ENCODE data around the gene SLC48A1. TPM values are rescaled to one million over a fixed set of nuclear protein-coding genes. Genes with fewer than 3 reads are reported as not detected.
A peak's percentile ranks its signal among the peaks of the same experiment; 100 is the strongest.

Gene SLC48A1
- total RNA-seq, 1 donor from 2014 or later = 19.7 TPM

DNA sequence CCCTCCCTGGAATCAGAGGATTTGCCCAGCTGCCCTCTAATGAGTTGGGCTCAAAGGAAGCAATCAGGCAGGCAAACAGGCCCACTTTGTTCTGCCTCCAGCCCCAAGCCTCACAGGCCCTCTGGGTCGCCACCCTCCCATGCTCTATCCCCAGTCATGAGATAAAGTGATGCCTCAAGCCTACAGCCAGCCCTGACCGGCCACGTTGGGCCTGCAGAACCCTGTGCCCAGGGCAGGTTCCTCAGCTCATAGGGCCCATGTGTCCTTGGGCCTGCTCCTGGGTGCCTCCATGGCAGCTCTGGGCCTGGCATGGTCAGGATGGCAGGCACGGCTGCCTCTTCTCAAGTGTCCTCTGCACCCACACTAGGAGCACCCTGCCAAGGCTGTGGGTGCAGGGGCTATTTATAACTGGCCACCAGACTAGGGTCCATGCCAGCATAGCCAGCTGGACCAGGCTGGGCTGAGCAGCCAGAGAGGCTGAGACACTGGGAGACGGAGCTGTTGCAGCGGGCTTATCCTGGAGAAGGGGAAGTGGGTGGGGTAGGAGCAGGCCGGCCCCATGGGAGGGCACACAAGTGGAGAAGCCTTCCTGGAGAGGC, 26.4 kb downstream of the SLC48A1 start:
- TF ChIP-seq, protein P1, sequence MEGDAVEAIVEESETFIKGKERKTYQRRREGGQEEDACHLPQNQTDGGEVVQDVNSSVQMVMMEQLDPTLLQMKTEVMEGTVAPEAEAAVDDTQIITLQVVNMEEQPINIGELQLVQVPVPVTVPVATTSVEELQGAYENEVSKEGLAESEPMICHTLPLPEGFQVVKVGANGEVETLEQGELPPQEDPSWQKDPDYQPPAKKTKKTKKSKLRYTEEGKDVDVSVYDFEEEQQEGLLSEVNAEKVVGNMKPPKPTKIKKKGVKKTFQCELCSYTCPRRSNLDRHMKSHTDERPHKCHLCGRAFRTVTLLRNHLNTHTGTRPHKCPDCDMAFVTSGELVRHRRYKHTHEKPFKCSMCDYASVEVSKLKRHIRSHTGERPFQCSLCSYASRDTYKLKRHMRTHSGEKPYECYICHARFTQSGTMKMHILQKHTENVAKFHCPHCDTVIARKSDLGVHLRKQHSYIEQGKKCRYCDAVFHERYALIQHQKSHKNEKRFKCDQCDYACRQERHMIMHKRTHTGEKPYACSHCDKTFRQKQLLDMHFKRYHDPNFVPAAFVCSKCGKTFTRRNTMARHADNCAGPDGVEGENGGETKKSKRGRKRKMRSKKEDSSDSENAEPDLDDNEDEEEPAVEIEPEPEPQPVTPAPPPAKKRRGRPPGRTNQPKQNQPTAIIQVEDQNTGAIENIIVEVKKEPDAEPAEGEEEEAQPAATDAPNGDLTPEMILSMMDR (conservative IDR thresholded peaks at IDR 0.05) = no peak
- Mint-ChIP-seq H3K9me3 (no peaks in the 10 kb centered on the region), H3K36me3 (no peaks in the 10 kb centered on the region), H3K4me3 (no peak overlapping the region), H3K27ac (no peak overlapping the region), H3K4me1 (ENCODE audit: unreplicated experiment) (peaks cover 26% of the 10 kb centered on the region), H3K27me3 (no peaks in the 10 kb centered on the region)
- DNase-seq (ENCODE audit: extremely low spot score, unreplicated experiment) = no peak

DNA sequence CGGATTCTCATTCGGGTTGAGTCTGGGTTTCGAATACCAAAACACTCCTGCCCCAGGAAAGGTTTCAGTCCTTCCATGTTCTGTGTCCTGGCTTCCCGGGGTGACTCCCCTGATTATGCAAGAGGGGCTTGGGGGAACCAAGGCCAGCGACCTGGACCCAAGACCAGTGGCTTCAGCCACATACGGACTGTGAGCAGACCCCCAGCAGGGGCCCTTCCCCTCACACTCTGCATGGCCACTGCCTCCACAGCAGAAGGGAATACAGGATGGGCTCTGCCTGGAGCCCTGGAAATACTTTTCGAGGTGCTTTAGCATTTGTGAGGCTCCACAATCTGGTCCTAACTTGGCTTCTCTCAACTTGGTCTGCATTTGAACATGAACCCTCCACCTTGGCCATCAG, 27.5 kb downstream of the SLC48A1 start:
- Mint-ChIP-seq H3K4me3 (no peak overlapping the region), H3K36me3 (no peaks in the 10 kb centered on the region), H3K27me3 (no peaks in the 10 kb centered on the region), H3K27ac (peak overlapping the region; percentile 61), H3K4me1 (ENCODE audit: unreplicated experiment) (peaks cover 31% of the 10 kb centered on the region), H3K9me3 (no peaks in the 10 kb centered on the region)
- no peak for DNase-seq (ENCODE audit: extremely low spot score, unreplicated experiment)
- TF ChIP-seq, protein P1 (conservative IDR thresholded peaks at IDR 0.05) = no peak

DNA sequence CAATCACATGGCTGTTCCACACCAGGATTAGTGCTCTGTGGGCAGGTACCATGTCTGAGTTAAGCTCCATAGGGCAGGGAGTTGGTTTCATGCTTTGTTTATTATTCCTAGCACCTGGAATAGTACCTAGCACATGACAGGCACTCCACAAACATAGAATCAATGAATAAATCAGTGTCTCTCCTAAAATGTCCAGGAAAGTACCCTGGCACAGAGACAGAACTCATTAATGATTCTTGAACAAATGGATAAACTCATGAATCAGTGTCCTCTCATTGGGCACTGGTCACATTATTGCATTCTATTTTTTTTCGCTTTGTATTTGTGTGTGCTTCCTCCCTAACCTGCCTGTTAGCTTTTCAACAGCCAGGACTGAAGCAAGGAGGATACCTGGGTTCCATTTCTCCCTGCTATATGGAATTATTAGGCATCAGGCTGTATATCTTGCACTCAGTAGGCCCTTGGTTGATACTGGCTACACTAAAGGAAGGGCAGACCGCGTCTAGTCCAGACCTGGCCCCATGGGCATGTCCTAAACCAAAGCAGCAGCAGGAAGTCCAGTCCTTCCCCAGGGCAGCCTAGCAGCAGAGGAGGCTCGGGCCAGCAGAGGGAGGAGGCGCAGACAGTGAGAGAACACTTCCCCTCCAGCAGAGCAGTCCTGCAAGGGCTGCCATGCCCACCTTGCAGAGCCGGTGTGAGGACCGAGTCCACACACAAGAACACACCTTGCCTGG, 28.3 kb downstream of the SLC48A1 start:
- Mint-ChIP-seq H3K4me1 (ENCODE audit: unreplicated experiment) (peaks cover 33% of the 10 kb centered on the region), H3K36me3 (no peaks in the 10 kb centered on the region), H3K27ac (peak overlapping the region; percentile 61), H3K9me3 (no peaks in the 10 kb centered on the region), H3K27me3 (no peaks in the 10 kb centered on the region), H3K4me3 (no peak overlapping the region)
- DNase-seq (ENCODE audit: extremely low spot score, unreplicated experiment) = no peak
- TF ChIP-seq, protein P1 (conservative IDR thresholded peaks at IDR 0.05) = no peak

DNA sequence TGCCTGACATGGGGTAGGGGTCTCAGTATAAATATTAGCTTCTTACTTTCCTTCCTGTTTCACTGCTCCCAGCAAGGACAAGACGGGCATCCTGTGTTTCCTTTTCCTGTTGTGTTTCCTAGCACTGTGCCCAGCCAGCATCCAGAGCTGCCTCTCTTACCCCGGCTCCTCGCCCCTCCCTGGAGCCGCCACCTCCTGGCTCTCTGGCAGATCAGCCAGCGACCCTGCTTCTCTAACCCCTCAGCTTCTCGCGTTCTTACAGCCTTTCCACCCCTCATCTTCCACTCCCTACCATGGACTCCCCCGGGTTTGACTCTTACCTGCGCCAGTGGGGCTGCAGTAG, 28.8 kb downstream of the SLC48A1 start:
- TF ChIP-seq, protein P1 (conservative IDR thresholded peaks at IDR 0.05) = no peak
- no peak for DNase-seq (ENCODE audit: extremely low spot score, unreplicated experiment)
- no peaks in the 10 kb centered on the region for H3K36me3 Mint-ChIP-seq
- H3K27me3 Mint-ChIP-seq = no peaks in the 10 kb centered on the region
- no peak overlapping the region for H3K4me3 Mint-ChIP-seq
- peaks cover 33% of the 10 kb centered on the region for H3K4me1 Mint-ChIP-seq (ENCODE audit: unreplicated experiment)
- H3K27ac Mint-ChIP-seq = no peak overlapping the region
- H3K9me3 Mint-ChIP-seq = no peaks in the 10 kb centered on the region

DNA sequence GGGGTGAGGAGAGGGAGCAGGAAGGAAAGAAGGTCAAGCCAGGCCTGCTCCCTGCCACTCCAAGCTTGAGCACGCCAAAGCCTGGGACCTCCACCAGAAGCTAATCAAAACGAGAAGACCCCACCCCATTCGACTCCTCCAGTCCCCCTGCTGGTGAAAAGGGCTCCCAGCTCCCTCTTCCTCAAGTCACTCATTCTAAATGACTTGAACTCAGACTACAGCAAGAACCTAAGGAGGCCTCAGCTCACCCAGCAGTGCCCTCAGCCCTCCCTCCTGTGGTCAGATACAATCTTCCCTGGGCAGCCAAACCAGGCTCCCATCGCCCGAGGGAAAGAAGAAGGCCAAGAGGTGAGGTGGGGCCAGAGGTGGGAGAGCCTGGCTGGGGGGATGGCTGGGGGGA, 29.3 kb downstream of the SLC48A1 start:
- Mint-ChIP-seq H3K4me3 (no peak overlapping the region), H3K4me1 (ENCODE audit: unreplicated experiment) (peaks cover 38% of the 10 kb centered on the region), H3K27me3 (no peaks in the 10 kb centered on the region), H3K9me3 (no peaks in the 10 kb centered on the region), H3K36me3 (no peaks in the 10 kb centered on the region), H3K27ac (no peak overlapping the region)
- TF ChIP-seq, protein P1 (conservative IDR thresholded peaks at IDR 0.05) = peak; percentile 59
- DNase-seq (ENCODE audit: extremely low spot score, unreplicated experiment) = no peak
